A549 (cell line): Measurements from ENCODE around the gene COL19A1. TPM values are rescaled to one million over a fixed set of nuclear protein-coding genes. Genes with fewer than 3 reads are reported as not detected.
A peak's percentile ranks its signal among the peaks of the same experiment; 100 is the strongest.

Source experiments
- ATAC-seq, 2 experiments: fragments of 200-7000 bp in 1 of 2; fragments of >200 bp in 1 of 2; cut with Nextera tagmentation in 1 of 2; cut with Tn5 transposase in 1 of 2; 3 replicates each; pipeline versions ENCODE4 v1.8.0 to v1.9.1; 2018 to 2020; ENCODE audit warnings: mild to moderate bottlenecking in 1 of 2, moderate library complexity in 1 of 2
- CTCF ChIA-PET: fragments of 300-600 bp; sonication (Branson Sonifier 250); formaldehyde crosslinking; extraction: SDS; loops from one replicate; lab custom pipeline; 2021; ENCODE audit warnings: antibody characterized with exemption, inconsistent platforms; lab: Yijun Ruan, JAX
- POLR2A ChIA-PET: fragments of 350-600 bp; formaldehyde crosslinking; extraction: SDS; loops from one replicate; lab custom pipeline; 2021; ENCODE audit warnings: antibody characterized with exemption, inconsistent platforms; lab: Yijun Ruan, JAX
- DNase-seq, 2 experiments: peaks; one replicate each; pipeline versions ENCODE4 v3.0.0 to v3.0.0-alpha.2; 2011 to 2016; ENCODE audit warnings: low read depth in 1 of 2, low spot score in 1 of 2
- FAIRE-seq: peaks from 2 replicates; lab custom pipeline; 2011; peaks lifted over from hg19 to GRCh38; lab: Jason Lieb, UNC
- H3K27ac ChIP-seq, 2 experiments: fragments of >200 bp; sonication (Bioruptor Twin); formaldehyde crosslinking; 3 replicates each; pipeline ENCODE4 v1.5.1; 2016 to 2017
- H3K4me1 ChIP-seq: fragments of >200 bp; sonication (Bioruptor Twin); formaldehyde crosslinking; 3 replicates; pipeline ENCODE4 v1.6.1; 2016
- H3K4me2 ChIP-seq: fragments of >200 bp; sonication (Bioruptor Twin); formaldehyde crosslinking; 3 replicates; pipeline ENCODE4 v1.6.1; 2016
- H3K4me3 ChIP-seq: fragments of >200 bp; sonication (Bioruptor Twin); formaldehyde crosslinking; 3 replicates; pipeline ENCODE4 v1.5.1; 2016
- H3K9me3 ChIP-seq: fragments of >200 bp; sonication (Bioruptor Twin); formaldehyde crosslinking; 3 replicates; pipeline ENCODE4 v1.6.1; 2016
- ATOH8 ChIP-seq: fragments of 250-450 bp; sonication (Bioruptor Pico); IDR thresholded peaks from 2 replicates; pipeline ENCODE4 v1.5.0; 2020; ENCODE audit warnings: low read depth, mild to moderate bottlenecking, moderate library complexity
- BHLHE40 ChIP-seq: IDR thresholded peaks from 2 replicates; pipeline ENCODE4 v1.6.1; 2012; ENCODE audit warnings: low read depth, low read length, inconsistent platforms
- CBX2 ChIP-seq: fragments of 200-600 bp; sonication (generic); IDR thresholded peaks from 2 replicates; pipeline ENCODE4 v1.6.1; 2016; ENCODE audit warnings: low read depth, mild to moderate bottlenecking, borderline replicate concordance
- CBX8 ChIP-seq: fragments of 200-600 bp; sonication (generic); IDR thresholded peaks from 2 replicates; pipeline ENCODE4 v1.6.1; 2016
- CHD2 ChIP-seq: fragments of 150-350 bp; IDR thresholded peaks from 2 replicates; pipeline ENCODE4 v1.6.1; 2014; ENCODE audit warnings: low read length; ENCODE audit not compliant: partially characterized antibody
- E2F6 ChIP-seq: IDR thresholded peaks from 2 replicates; pipeline ENCODE4 v1.6.1; 2012; ENCODE audit warnings: low read depth, borderline replicate concordance
- FOSB ChIP-seq: fragments of 250-450 bp; sonication (Bioruptor Pico); IDR thresholded peaks from 2 replicates; pipeline ENCODE4 v1.5.0; 2020; ENCODE audit warnings: mild to moderate bottlenecking, moderate library complexity
- FOSL2 ChIP-seq, 2 experiments: fragments of 450-650 bp in 1 of 2; fragments of >200 bp in 1 of 2; sonication (Bioruptor Twin) in 1 of 2; formaldehyde crosslinking; IDR thresholded peaks; 2 replicates each; pipeline versions ENCODE4 v1.5.0 to v1.6.1; 2016 to 2020; ENCODE audit warnings: mild to moderate bottlenecking in 1 of 2, moderate library complexity in 1 of 2
- FOXS1 ChIP-seq: fragments of 250-450 bp; sonication (Bioruptor Pico); IDR thresholded peaks from 2 replicates; pipeline ENCODE4 v1.5.0; 2020; ENCODE audit warnings: mild to moderate bottlenecking, moderate library complexity
- HDAC2 ChIP-seq: fragments of 200-600 bp; sonication (generic); IDR thresholded peaks from 2 replicates; pipeline ENCODE4 v1.6.1; 2016
- HEYL ChIP-seq: fragments of 250-450 bp; sonication (Bioruptor Pico); IDR thresholded peaks from 2 replicates; pipeline ENCODE4 v1.8.0; 2021; ENCODE audit warnings: mild to moderate bottlenecking, moderate library complexity
- HOXA7 ChIP-seq: fragments of 250-450 bp; sonication (Bioruptor Pico); IDR thresholded peaks from 2 replicates; pipeline ENCODE4 v1.5.0; 2020; ENCODE audit warnings: mild to moderate bottlenecking, moderate library complexity
- HOXB5 ChIP-seq: fragments of 250-450 bp; sonication (Bioruptor Pico); IDR thresholded peaks from 2 replicates; pipeline ENCODE4 v1.5.0; 2020; ENCODE audit warnings: mild to moderate bottlenecking, moderate library complexity
- KDM1A ChIP-seq: fragments of 200-600 bp; sonication (generic); IDR thresholded peaks from 2 replicates; pipeline ENCODE4 v1.6.1; 2016; ENCODE audit warnings: low read depth, mild to moderate bottlenecking
- KDM5A ChIP-seq: fragments of 200-600 bp; sonication (generic); IDR thresholded peaks from 2 replicates; pipeline ENCODE4 v1.6.1; 2016; ENCODE audit warnings: antibody characterized with exemption, mild to moderate bottlenecking
- MAZ ChIP-seq: fragments of 150-350 bp; IDR thresholded peaks from 2 replicates; pipeline ENCODE4 v1.6.1; 2014; ENCODE audit warnings: antibody characterized with exemption, low read depth, low read length, borderline replicate concordance
- MYC ChIP-seq: IDR thresholded peaks from 2 replicates; pipeline ENCODE4 v1.6.1; 2012; ENCODE audit warnings: mild to moderate bottlenecking, inconsistent platforms, low read length, improper control_type of control experiment, borderline replicate concordance
- NFE2L2 ChIP-seq: fragments of 150-350 bp; conservative IDR thresholded peaks from 2 replicates; pipeline ENCODE4 v1.6.1; 2014; ENCODE audit warnings: low read length
- PBX3 ChIP-seq: IDR thresholded peaks from 2 replicates; pipeline ENCODE4 v1.6.1; 2012
- PHF8 ChIP-seq: fragments of 200-600 bp; sonication (generic); IDR thresholded peaks from 2 replicates; pipeline ENCODE4 v1.6.1; 2016; ENCODE audit warnings: low read depth, mild to moderate bottlenecking, antibody characterized with exemption, moderate library complexity, borderline replicate concordance
- POLR2A ChIP-seq: IDR thresholded peaks from 2 replicates; pipeline ENCODE4 v1.6.1; 2012; ENCODE audit warnings: mild to moderate bottlenecking, low read length
- RAD21 ChIP-seq, 2 experiments: fragments of >200 bp in 1 of 2; sonication (Bioruptor Twin) in 1 of 2; formaldehyde crosslinking in 1 of 2; IDR thresholded peaks in 1 of 2; conservative IDR thresholded peaks in 1 of 2; 2 replicates in 1 of 2; 3 replicates in 1 of 2; pipeline ENCODE4 v1.6.1; 2012 to 2018; ENCODE audit warnings: inconsistent platforms in 1 of 2
- RARB ChIP-seq: fragments of 250-450 bp; sonication (Bioruptor Pico); IDR thresholded peaks from 2 replicates; pipeline ENCODE4 v1.8.0; 2021; ENCODE audit warnings: mild to moderate bottlenecking, moderate library complexity
- RCOR1 ChIP-seq: fragments of 150-350 bp; IDR thresholded peaks from 2 replicates; pipeline ENCODE4 v1.6.1; 2014; ENCODE audit warnings: antibody characterized with exemption, low read length, low read depth
- RFX5 ChIP-seq: fragments of 450-650 bp; IDR thresholded peaks from 2 replicates; pipeline ENCODE4 v1.7.1; 2014; ENCODE audit warnings: antibody characterized with exemption, mild to moderate bottlenecking, moderate library complexity
- SMC3 ChIP-seq: fragments of >200 bp; sonication (Bioruptor Twin); formaldehyde crosslinking; IDR thresholded peaks from 3 replicates; pipeline ENCODE4 v1.6.1; 2018; ENCODE audit warnings: inconsistent platforms
- WGBS: methylation state at CpG from one replicate; pipeline ENCODE4 v1.1.6; 2017; ENCODE audit errors: missing lambda C conversion rate; 5-methylcytosine and 5-hydroxymethylcytosine counted together
- polyA plus RNA-seq, 4 experiments: library from polyadenylated mRNA; depleted of rRNA in 3 of 4; stranded (reverse); fragments of >200 nt; fragmentation: RNase III in 1 of 4; extraction: RNeasy Plus Mini Kit Qiagen cat#74134 plus additional on column Dnase treatment in 1 of 4; gene quantifications; 2 replicates in 3 of 4; 3 replicates in 1 of 4; pipeline ENCODE4 v1.2.3, GENCODE V29; 2011 to 2017
- TF ChIP-seq, protein P1 (sequence below): IDR thresholded peaks from 2 replicates; pipeline ENCODE4 v1.6.1; 2012
- TF ChIP-seq, protein P2 (sequence below): fragments of >200 bp; sonication (Bioruptor Twin); formaldehyde crosslinking; IDR thresholded peaks from 3 replicates; pipeline ENCODE4 v1.5.1; 2016
- TF ChIP-seq, protein P3 (sequence below): fragments of 250-450 bp; sonication (Bioruptor Pico); IDR thresholded peaks from 2 replicates; pipeline ENCODE4 v1.5.0; 2021; ENCODE audit warnings: mild to moderate bottlenecking, moderate library complexity, borderline replicate concordance

Gene COL19A1
- polyA plus RNA-seq, 2 of the 4 experiments (the other 2 are of a cell fraction), result not detected

DNA sequence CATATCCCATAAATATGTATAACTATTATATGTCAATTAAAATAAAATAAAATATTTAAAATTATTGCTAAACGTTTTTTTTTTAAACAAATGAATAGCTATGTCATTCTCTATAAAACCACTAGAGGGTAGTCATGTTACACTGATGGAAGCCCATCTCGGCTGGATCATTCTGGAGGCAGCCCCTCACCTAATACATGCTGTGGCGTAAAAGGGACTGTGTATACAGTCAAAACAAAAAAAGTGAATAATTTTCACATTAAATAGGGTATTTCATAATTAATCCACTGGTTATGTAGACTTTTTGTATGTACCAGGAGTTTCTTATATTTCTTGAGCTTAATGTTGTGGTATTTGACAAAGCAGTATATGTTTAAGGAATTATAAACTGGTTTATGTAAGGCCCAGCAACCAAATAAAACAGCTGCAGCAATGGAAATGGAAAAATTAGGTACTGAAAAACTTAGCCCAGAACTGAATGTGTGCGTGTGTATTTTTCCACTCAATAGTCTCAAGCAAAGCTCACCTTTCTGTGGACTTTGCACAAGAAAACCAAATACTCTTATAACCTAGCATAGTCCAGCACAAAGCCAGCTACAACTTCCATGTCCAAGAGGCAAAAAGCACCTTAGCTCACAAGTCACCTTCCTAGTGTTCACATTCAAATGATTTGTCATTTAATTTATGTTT is 354.8 kb downstream of the COL19A1 start:
- FAIRE-seq, result no peak

GRCh38 chr6:70221715-70222438 is 355.5 kb downstream of the COL19A1 start:
- Histone ChIP-seq H3K4me2 (no peak overlapping the region), H3K27ac (no peak overlapping the region), H3K4me3 (no peak overlapping the region), H3K4me1 (no peaks in the 10 kb centered on the region), H3K9me3 (no peaks in the 10 kb centered on the region)
- WGBS, result 46% methylated on average over 6 of the region's 6 CpGs
- POLR2A ChIA-PET, result no interaction called here
- no peak for FAIRE-seq
- CTCF ChIA-PET, result interaction anchor here (0.6 to 2.8 kb wide), 26 partner anchors 9 to 971 kb away, joined by 3 to 34 read pairs (median 6); partner anchors contain the start of gene B3GAT2
- no peak for ATAC-seq
- DNase-seq, result no peak
- TF ChIP-seq CBX2 (no peak), NFE2L2 (no peak), FOXS1 (CRISPR knock-in tag) (no peak), HOXA7 (CRISPR knock-in tag) (no peak), PBX3 (no peak), HDAC2 (no peak), FOSB (CRISPR knock-in tag) (no peak), MAZ (no peak), RARB (CRISPR knock-in tag) (no peak), KDM5A (no peak), RFX5 (no peak), E2F6 (no peak), ATOH8 (CRISPR knock-in tag) (no peak), FOSL2 (IDR thresholded peaks at IDR 0.05) (no peak), FOSL2 (CRISPR knock-in tag; IDR thresholded peaks at IDR 0.05) (no peak)
- TF ChIP-seq, protein P1, sequence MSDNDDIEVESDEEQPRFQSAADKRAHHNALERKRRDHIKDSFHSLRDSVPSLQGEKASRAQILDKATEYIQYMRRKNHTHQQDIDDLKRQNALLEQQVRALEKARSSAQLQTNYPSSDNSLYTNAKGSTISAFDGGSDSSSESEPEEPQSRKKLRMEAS, result no peak

More for the DNA sequence above, 354.8 kb downstream of the COL19A1 start:
- ATAC-seq, result peak; percentile 34 to 49; a peak in 3 of 6 replicates
- CTCF ChIA-PET, result interaction anchor here (0.6 to 2.8 kb wide), 33 partner anchors 9 to 972 kb away, joined by 3 to 34 read pairs (median 5); partner anchors contain the start of genes B3GAT2 and SDHAF4
- 15% methylated on average over 4 of the region's 4 CpGs for WGBS
- peak; percentile 51; the same call in 2 of the 3 replicates for TF ChIP-seq SMC3
- no peak for TF ChIP-seq CHD2
- TF ChIP-seq, protein P2, sequence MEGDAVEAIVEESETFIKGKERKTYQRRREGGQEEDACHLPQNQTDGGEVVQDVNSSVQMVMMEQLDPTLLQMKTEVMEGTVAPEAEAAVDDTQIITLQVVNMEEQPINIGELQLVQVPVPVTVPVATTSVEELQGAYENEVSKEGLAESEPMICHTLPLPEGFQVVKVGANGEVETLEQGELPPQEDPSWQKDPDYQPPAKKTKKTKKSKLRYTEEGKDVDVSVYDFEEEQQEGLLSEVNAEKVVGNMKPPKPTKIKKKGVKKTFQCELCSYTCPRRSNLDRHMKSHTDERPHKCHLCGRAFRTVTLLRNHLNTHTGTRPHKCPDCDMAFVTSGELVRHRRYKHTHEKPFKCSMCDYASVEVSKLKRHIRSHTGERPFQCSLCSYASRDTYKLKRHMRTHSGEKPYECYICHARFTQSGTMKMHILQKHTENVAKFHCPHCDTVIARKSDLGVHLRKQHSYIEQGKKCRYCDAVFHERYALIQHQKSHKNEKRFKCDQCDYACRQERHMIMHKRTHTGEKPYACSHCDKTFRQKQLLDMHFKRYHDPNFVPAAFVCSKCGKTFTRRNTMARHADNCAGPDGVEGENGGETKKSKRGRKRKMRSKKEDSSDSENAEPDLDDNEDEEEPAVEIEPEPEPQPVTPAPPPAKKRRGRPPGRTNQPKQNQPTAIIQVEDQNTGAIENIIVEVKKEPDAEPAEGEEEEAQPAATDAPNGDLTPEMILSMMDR, result peak; percentile 68
- no peak for TF ChIP-seq BHLHE40
- no peak for TF ChIP-seq CBX8
- no peak for TF ChIP-seq HOXB5 (CRISPR knock-in tag)
- no peak for TF ChIP-seq CBX2
- TF ChIP-seq HEYL (CRISPR knock-in tag), result no peak
- no peak for TF ChIP-seq PHF8
- TF ChIP-seq RARB (CRISPR knock-in tag), result no peak
- TF ChIP-seq RAD21 (conservative IDR thresholded peaks at IDR 0.05 in 1 of 2, IDR thresholded peaks at IDR 0.05 in 1 of 2), result peak; percentile 69 to 81
- no peak for TF ChIP-seq POLR2A
- TF ChIP-seq HOXA7 (CRISPR knock-in tag), result no peak
- no peak for TF ChIP-seq MYC
- no peak for TF ChIP-seq KDM1A
- no peak for TF ChIP-seq RCOR1
- no peak for TF ChIP-seq FOSL2 (IDR thresholded peaks at IDR 0.05)
- no peak for TF ChIP-seq FOSL2 (CRISPR knock-in tag; IDR thresholded peaks at IDR 0.05)
- TF ChIP-seq, protein P3, sequence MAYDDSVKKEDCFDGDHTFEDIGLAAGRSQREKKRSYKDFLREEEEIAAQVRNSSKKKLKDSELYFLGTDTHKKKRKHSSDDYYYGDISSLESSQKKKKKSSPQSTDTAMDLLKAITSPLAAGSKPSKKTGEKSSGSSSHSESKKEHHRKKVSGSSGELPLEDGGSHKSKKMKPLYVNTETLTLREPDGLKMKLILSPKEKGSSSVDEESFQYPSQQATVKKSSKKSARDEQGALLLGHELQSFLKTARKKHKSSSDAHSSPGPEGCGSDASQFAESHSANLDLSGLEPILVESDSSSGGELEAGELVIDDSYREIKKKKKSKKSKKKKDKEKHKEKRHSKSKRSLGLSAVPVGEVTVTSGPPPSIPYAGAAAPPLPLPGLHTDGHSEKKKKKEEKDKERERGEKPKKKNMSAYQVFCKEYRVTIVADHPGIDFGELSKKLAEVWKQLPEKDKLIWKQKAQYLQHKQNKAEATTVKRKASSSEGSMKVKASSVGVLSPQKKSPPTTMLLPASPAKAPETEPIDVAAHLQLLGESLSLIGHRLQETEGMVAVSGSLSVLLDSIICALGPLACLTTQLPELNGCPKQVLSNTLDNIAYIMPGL (CRISPR knock-in tag), result no peak
- no peak for TF ChIP-seq FOXS1 (CRISPR knock-in tag)
- TF ChIP-seq, all 56 proteins: peak for 3
- POLR2A ChIA-PET, result interaction anchor here (0.6 to 1.0 kb wide), 2 partner anchors 11 to 192 kb away, joined by 3 to 4 read pairs; partner anchors contain the start of gene FAM135A
- no peak overlapping the region for H3K27ac ChIP-seq
- H3K4me1 ChIP-seq, result no peaks in the 10 kb centered on the region
- H3K4me3 ChIP-seq, result no peak overlapping the region
- DNase-seq, result peak; percentile 12 to 15
- H3K9me3 ChIP-seq, result no peaks in the 10 kb centered on the region
- no peak overlapping the region for H3K4me2 ChIP-seq
